ENCODE measurements around the gene CFAP20DC.
"Not testable (repeated sequence)": the region's sequence is repeated elsewhere in the genome, so short reads cannot be mapped to it uniquely, and the experiment has no call there.

The CFAP20DC gene

DNA sequence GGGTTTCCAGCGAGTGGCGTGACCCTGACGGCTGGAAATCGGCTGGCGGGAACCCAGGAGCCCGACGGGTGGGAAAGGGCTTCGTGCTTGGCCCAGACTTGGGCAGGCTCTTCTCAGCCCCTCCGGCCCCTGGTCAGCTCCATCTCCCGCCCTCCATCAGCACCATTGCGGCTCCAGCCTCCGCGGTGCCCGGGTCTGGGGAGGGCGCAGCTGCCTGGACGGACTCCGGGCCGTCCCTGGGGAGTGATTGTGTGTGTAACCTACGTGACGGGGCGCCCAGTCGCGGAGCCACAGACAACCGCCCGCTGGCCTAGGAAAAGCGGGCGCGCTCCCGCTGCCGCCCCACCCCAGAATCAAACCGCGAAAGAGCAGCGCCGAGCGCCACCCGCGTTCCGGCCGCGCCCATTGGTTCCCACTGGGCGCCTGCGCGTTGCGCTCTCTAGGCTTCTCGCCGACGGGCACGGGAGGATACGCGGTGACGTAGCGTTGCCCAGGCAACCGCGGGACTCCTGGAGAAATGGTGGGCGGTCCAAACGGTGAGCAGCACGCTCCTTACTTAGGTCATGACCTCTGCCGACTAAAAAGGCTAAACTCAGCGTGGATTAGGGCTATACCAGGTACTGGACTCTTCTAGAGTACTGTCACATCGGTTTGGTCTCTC is at the start of gene CFAP20DC:
CFAP20DC (minus strand) TSS at position 355 of the 661 bp plus-strand sequence. CDS start 394 bp downstream, outside the sequence.
- FAIRE-seq: peak; percentile 62

DNA sequence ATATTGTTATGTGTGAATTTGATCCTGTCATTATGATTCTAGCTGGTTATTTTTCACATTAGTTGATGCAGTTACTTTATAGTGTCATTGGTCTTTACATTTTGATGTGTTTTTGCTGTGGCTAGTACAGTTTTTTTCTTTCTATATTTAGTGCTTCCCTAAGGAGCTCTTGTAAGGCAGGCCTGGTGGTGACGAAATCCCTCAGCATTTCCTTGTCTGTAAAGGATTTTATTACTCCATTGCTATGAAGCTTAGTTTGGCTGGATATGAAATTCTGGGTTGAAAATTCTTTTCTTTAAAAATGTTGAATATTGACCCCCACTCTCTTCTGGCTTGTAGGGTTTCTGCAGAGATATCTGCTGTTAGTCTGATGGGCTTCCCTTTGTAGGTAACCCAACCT is 48.7 kb upstream of the CFAP20DC start:
- DNase-seq (ENCODE audit: low spot score); FAIRE-seq: not testable (repeated sequence)

More for the DNA sequence above, at the start of gene CFAP20DC:
- DNase-seq (ENCODE audit: low spot score): peak; percentile 90

DNA sequence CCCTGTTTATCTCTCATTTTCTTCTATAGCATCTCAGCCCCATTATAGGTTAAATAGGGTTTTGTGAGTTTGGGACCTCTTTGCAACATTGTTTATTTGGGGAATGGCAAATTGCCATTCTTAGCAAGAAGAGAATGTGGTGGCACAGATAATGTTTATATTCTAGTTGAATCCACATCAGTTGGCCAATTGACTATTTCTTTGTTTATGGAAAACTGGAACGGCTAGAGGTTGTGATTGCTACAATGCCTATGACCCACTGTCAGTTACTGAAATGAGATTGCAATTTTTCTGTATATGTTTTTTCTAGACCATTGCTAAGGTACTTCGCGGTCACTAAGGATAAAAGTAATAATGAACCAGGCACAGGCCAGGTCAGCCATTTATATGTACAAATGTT is 44.6 kb upstream of the CFAP20DC start:
- DNase-seq (ENCODE audit: low spot score): no peak
- FAIRE-seq: no peak

DNA sequence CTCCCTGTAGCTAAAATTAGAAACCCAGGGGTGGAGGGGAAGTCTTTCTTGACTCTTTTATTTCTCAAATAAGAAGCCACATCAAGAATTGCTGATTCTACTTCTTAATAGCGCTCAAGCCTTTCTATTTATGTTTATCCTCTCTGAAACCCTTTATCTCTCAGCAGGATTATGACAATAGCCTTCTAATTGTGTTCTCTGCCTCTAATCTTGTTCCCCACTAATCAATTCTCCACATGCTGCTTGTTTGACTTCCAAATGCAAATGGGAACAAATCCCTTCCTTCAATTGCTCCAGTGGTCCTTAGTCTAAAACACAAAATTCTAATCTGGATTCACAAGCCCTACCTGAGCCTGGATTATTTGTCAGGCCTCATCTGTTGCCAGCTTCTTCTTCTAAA is 43.7 kb upstream of the CFAP20DC start:
- FAIRE-seq (no peak), DNase-seq (ENCODE audit: low spot score) (no peak)

- FAIRE-seq (no peak), DNase-seq (ENCODE audit: low spot score) (no peak)
Observed at GRCh38 chr3:59088761-59089160, 38.9 kb upstream of the CFAP20DC start.

DNA sequence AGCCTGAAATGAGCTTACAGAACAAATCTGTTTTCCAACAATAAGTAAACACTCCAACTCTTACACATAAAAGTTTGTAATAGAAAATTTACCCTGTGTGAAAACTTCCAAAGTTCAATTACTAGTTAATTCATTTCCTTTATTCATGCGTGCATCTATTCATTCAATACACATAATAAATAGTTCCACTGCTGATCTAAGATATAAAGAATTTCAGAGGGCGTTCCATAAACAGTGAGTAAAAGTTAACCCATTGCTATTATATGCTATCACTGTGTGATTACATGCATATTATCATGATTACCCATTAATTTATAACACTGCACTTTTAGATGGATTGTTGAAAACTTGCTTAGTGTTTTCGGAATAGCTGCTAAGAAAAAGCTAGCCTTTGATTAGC is 36.2 kb upstream of the CFAP20DC start:
- DNase-seq (ENCODE audit: low spot score) (no peak), FAIRE-seq (no peak)

DNA sequence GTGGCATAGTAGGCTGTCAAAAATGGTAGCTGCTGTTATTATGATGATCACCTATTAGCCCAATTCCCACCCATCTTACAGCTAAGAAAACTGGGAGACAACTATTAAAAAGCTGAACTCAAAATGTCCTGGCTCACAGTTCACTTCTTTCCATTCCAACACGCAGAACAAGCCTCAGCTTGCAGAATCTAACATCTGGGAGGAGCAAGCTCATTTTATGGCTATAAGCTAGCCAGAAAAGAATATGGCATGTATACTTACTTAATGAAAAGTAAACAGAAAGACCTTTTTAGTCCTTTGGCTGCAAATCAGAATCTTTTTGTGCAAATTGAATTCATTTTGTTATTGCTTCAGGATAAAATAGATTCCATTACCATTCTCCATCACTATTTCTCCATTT is 34.8 kb upstream of the CFAP20DC start:
- DNase-seq (ENCODE audit: low spot score) (no peak), FAIRE-seq (no peak)

GRCh38 chr3:59082106-59082505 is 32.3 kb upstream of the CFAP20DC start:
- FAIRE-seq: no peak
- no peak for DNase-seq (ENCODE audit: low spot score)

DNA sequence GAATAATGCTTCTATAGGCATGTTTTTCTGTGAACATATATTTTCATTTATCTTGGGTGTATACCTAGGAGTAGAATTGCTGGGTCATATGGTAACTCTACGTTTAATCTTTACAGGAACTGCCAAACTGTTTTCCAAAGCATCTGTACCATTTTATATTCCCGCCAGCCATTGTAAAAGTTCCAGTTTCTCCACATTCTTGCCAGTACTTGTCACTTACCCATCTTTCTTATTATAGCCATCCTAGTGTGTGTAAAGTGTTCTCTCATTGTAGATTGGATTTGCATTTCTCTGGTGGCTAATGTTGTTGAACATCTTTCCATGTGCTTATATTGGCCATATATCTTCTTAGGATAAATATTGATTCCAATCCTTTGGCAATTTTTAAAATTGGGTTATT is 31.2 kb upstream of the CFAP20DC start:
- DNase-seq (ENCODE audit: low spot score): no peak
- FAIRE-seq: no peak

GRCh38 chr3:59079962-59080361 is 30.1 kb upstream of the CFAP20DC start:
- FAIRE-seq: no peak

GRCh38 chr3:59074764-59075163 is 24.9 kb upstream of the CFAP20DC start:
- no peak for FAIRE-seq

More at GRCh38 chr3:59079962-59080361, 30.1 kb upstream of the CFAP20DC start:
- no peak for DNase-seq (ENCODE audit: low spot score)

GRCh38 chr3:59072681-59073080 is 22.9 kb upstream of the CFAP20DC start:
- DNase-seq (ENCODE audit: low spot score): no peak
- FAIRE-seq: no peak

More at GRCh38 chr3:59074764-59075163, 24.9 kb upstream of the CFAP20DC start:
- DNase-seq (ENCODE audit: low spot score): no peak

DNA sequence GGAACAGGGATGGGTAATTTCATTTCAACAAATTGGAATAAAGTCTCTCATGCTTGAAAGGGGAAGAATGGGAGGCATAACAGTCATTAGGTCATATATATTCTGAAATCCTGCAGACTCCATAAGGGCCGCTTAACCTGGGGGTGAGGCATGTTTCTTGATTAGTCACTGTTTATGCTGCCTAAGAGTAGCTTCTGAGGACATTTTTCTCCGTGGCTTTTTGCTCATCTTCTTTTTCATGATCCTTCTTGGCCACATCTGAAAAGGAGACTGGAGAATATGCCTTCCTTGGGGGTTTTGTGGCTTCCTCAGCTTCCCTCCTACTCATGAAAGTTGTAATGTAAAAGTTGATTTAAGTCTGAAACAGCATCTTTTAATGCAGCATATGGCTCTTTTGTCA is 20.0 kb upstream of the CFAP20DC start:
- no peak for FAIRE-seq
- no peak for DNase-seq (ENCODE audit: low spot score)

- FAIRE-seq: no peak
- DNase-seq (ENCODE audit: low spot score): no peak
Observed at GRCh38 chr3:59065240-59065639, 15.4 kb upstream of the CFAP20DC start.

GRCh38 chr3:59064728-59065127 is 14.9 kb upstream of the CFAP20DC start:
- no peak for FAIRE-seq
- no peak for DNase-seq (ENCODE audit: low spot score)

DNA sequence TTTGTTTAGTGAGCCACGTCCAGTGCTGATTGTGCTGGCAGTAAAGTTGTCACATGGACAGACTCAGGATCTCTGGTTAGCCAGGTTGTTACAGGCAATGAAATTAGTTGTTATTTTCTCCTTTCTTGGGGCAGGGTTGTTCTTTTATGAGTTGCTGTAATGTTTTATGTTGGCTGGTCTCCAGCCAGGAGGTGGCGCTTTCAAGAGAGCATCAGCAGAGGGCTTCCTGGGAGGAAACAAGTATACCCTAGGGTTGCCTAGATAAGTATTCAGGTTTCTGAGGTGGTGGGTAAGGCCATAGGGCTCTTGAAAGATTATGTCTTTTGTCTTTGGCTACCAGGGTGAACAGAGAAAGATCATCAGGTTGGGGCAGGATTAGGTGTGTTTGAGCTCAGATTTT is 14.5 kb upstream of the CFAP20DC start:
- no peak for FAIRE-seq
- no peak for DNase-seq (ENCODE audit: low spot score)

DNA sequence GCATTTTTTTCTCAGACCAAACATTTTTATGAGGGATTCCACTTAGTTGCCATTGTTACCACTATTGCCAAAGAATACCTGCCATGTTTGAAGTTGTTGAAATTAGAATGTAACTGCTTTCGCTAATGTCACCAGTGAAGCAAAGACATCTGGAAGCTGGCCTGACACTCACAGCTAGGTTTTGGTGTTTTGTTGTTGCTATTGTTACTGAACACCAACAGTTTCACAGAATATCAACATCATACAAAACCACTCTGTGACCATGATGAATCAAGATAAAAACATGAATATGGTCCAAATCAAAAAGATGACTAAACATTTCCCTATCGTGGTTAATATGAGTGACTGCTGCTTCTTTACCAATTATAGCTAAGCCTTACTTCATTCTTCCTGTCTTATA is 6.9 kb upstream of the CFAP20DC start:
- no peak for FAIRE-seq
- DNase-seq (ENCODE audit: low spot score): no peak

- DNase-seq (ENCODE audit: low spot score): no peak
- FAIRE-seq: no peak
Observed at GRCh38 chr3:59052803-59053411, 3.1 kb upstream of the CFAP20DC start.

- not testable (repeated sequence) for FAIRE-seq; DNase-seq (ENCODE audit: low spot score)
Observed at GRCh38 chr3:59050811-59051414, 1.1 kb upstream of the CFAP20DC start.

DNA sequence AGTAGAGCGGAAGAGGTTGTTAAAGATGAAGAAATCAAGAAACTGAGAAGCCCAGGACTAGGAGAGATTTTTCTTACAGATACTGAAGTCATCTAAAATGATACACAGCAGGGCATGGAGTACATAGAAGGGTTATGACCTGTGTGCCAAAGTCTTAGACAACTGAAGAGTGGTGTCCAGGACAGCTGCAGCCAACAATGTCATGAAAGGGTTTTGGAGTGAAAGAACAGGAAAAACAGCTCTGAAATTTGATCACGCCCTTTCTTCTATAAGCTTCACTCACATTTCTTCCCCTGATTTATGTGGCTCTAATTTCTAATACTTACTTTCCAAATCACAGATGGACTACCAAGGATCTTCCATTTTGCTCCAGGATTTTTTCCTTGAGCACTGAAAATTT is 3.0 kb downstream of the CFAP20DC start:
- FAIRE-seq (no peak), DNase-seq (ENCODE audit: low spot score) (no peak)

DNA sequence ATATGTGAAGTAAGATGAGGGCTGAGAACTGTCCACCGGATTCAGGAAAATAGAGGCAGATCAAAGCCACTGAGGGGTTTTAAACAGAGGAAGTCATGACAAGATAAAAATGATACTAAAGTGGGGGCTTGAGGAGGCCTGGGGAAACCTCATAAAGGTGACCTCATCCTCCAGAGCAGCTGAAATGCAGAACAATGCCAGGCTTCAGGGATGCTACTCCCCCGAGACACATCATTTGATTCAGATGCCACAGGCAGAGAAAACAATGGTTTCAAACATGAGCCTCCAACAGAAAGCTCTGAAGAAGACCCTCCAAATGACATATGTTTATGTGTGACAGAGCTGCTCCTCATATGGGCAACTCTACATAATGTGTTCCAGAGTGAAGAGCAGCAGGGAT is 6.4 kb downstream of the CFAP20DC start:
- FAIRE-seq (no peak), DNase-seq (ENCODE audit: low spot score) (no peak)

DNA sequence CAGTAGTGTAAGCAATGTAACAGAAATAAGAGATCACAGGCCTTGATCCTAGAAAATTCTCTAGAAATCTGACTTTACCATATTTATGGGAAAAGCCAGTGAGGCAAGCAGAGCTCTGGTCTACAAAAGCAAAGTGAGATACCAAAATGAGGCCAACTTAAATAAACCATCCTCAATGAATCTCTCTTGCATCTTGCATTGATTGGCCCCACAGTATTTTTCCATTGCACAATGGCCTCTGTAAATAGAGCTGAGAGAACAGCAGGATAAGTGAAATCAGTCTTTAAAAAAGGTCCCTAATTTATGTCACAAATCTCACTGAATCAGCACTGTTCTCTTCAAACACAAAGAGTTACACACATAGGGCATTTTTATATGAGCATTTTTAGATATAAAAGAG is 8.9 kb downstream of the CFAP20DC start:
- no peak for DNase-seq (ENCODE audit: low spot score)

GRCh38 chr3:59027607-59028006 is 22.2 kb downstream of the CFAP20DC start:
- FAIRE-seq (no peak), DNase-seq (ENCODE audit: low spot score) (no peak)

More for the DNA sequence above, 8.9 kb downstream of the CFAP20DC start:
- FAIRE-seq: no peak

Measured in RCC 7860 (cell line).